ENCODE results near the gene HOXA5.

The HOXA5 gene

DNA sequence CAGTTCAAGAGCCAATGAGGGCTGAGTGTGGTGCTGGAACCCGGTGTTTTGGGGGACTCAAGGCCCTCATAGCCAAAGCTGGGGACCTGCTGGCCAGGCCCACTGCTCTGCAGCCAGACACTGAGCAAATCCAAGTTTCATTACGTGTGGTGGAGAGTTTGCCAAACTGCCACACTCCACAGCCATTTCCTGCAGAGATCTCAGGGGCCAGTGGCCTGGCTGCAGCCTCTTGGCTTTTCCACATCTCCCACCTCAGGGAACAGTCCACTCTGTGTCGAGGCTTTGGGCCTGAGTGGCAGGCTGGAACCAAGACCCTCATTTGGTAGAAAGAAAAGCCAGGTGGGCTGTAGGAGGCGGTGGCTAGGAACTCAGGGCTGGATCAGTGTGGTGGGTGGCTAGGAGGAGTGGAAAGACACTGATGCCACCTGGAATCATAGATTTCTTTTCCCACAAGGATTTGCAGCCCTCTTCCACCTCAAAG, 38.4 kb upstream of the HOXA5 start:
- TF ChIP-seq ZC3H10 (CRISPR knock-in tag; IDR thresholded peaks at IDR 0.05) (no peak), BACH2 (CRISPR knock-in tag; IDR thresholded peaks at IDR 0.05; ENCODE audit: borderline replicate concordance) (no peak), ARNTL (CRISPR knock-in tag; IDR thresholded peaks at IDR 0.05; ENCODE audit: borderline replicate concordance, low read depth) (no peak), ESRRG (CRISPR knock-in tag; IDR thresholded peaks at IDR 0.05) (no peak), GLIS3 (CRISPR knock-in tag; IDR thresholded peaks at IDR 0.05) (no peak), ZNF70 (CRISPR knock-in tag; IDR thresholded peaks at IDR 0.05) (no peak), ZFP3 (CRISPR knock-in tag; IDR thresholded peaks at IDR 0.05) (no peak), OSR1 (CRISPR knock-in tag; IDR thresholded peaks at IDR 0.05) (no peak)
- TF ChIP-seq, protein P1, sequence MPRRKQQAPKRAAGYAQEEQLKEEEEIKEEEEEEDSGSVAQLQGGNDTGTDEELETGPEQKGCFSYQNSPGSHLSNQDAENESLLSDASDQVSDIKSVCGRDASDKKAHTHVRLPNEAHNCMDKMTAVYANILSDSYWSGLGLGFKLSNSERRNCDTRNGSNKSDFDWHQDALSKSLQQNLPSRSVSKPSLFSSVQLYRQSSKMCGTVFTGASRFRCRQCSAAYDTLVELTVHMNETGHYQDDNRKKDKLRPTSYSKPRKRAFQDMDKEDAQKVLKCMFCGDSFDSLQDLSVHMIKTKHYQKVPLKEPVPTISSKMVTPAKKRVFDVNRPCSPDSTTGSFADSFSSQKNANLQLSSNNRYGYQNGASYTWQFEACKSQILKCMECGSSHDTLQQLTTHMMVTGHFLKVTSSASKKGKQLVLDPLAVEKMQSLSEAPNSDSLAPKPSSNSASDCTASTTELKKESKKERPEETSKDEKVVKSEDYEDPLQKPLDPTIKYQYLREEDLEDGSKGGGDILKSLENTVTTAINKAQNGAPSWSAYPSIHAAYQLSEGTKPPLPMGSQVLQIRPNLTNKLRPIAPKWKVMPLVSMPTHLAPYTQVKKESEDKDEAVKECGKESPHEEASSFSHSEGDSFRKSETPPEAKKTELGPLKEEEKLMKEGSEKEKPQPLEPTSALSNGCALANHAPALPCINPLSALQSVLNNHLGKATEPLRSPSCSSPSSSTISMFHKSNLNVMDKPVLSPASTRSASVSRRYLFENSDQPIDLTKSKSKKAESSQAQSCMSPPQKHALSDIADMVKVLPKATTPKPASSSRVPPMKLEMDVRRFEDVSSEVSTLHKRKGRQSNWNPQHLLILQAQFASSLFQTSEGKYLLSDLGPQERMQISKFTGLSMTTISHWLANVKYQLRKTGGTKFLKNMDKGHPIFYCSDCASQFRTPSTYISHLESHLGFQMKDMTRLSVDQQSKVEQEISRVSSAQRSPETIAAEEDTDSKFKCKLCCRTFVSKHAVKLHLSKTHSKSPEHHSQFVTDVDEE (CRISPR knock-in tag; IDR thresholded peaks at IDR 0.05), result no peak
- TF ChIP-seq, protein P2, sequence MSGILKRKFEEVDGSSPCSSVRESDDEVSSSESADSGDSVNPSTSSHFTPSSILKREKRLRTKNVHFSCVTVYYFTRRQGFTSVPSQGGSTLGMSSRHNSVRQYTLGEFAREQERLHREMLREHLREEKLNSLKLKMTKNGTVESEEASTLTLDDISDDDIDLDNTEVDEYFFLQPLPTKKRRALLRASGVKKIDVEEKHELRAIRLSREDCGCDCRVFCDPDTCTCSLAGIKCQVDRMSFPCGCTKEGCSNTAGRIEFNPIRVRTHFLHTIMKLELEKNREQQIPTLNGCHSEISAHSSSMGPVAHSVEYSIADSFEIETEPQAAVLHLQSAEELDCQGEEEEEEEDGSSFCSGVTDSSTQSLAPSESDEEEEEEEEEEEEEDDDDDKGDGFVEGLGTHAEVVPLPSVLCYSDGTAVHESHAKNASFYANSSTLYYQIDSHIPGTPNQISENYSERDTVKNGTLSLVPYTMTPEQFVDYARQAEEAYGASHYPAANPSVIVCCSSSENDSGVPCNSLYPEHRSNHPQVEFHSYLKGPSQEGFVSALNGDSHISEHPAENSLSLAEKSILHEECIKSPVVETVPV (CRISPR knock-in tag; IDR thresholded peaks at IDR 0.05), result no peak
- TF ChIP-seq, protein P3, sequence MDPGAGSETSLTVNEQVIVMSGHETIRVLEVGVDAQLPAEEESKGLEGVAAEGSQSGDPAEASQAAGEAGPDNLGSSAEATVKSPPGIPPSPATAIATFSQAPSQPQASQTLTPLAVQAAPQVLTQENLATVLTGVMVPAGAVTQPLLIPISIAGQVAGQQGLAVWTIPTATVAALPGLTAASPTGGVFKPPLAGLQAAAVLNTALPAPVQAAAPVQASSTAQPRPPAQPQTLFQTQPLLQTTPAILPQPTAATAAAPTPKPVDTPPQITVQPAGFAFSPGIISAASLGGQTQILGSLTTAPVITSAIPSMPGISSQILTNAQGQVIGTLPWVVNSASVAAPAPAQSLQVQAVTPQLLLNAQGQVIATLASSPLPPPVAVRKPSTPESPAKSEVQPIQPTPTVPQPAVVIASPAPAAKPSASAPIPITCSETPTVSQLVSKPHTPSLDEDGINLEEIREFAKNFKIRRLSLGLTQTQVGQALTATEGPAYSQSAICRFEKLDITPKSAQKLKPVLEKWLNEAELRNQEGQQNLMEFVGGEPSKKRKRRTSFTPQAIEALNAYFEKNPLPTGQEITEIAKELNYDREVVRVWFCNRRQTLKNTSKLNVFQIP (CRISPR knock-in tag; IDR thresholded peaks at IDR 0.05; ENCODE audit: borderline replicate concordance, low read depth), result no peak
- TF ChIP-seq, protein P4, sequence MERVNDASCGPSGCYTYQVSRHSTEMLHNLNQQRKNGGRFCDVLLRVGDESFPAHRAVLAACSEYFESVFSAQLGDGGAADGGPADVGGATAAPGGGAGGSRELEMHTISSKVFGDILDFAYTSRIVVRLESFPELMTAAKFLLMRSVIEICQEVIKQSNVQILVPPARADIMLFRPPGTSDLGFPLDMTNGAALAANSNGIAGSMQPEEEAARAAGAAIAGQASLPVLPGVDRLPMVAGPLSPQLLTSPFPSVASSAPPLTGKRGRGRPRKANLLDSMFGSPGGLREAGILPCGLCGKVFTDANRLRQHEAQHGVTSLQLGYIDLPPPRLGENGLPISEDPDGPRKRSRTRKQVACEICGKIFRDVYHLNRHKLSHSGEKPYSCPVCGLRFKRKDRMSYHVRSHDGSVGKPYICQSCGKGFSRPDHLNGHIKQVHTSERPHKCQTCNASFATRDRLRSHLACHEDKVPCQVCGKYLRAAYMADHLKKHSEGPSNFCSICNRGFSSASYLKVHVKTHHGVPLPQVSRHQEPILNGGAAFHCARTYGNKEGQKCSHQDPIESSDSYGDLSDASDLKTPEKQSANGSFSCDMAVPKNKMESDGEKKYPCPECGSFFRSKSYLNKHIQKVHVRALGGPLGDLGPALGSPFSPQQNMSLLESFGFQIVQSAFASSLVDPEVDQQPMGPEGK (CRISPR knock-in tag; IDR thresholded peaks at IDR 0.05; ENCODE audit: borderline replicate concordance), result no peak

DNA sequence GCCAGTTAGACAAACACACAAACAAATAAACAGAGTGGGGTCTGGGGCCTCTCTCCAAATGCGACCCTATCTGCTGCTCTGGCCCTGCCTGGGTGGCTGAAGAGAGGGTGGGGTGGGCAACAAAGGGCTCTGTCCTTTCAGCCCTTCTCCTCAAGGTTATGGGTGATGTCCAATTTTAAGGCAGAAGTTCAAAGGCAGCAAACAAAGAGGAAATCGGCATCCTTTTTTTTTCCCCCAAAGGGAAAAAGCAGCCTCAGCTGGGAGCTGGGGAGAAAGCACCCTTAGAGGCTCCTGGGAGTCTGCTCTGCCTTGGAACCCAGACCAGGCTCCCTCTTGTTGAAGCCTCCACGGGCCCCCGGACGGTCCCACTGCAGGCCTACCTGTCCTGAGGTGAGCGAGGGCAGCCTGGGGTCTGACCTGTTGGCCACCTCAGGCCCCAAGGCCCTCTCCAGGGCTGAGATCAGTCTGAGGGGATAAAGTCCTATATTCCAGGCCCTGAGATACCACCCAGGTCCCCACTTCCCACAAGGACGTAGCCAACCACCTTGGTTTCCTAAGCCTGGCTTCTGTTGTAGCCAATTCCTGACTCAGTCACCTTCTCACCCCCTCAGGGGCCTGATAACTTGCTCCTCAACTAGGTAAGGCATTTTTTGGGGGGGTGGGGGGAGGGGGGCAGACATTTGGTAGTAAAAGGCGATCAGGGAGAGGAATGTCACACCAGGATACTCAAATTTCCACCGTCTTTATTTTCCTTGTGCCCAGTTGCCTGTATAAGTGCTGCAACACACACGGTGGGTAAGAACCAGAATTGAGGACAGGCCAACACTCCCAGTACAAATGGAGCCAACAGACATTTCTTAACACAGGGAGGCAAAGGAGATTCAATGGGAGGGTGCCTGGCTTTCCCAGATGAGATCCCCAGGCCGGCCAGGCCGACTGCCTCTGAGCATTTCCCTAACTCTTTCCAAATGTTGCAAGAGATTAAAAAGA, 37.2 kb upstream of the HOXA5 start:
- TF ChIP-seq SNAI2 (CRISPR knock-in tag; IDR thresholded peaks at IDR 0.05) (no peak), ISL1 (CRISPR knock-in tag; IDR thresholded peaks at IDR 0.05) (no peak), BACH2 (CRISPR knock-in tag; IDR thresholded peaks at IDR 0.05; ENCODE audit: borderline replicate concordance) (no peak), GLIS3 (CRISPR knock-in tag; IDR thresholded peaks at IDR 0.05) (no peak), ZFP30 (CRISPR knock-in tag; IDR thresholded peaks at IDR 0.05) (no peak), ZFP3 (CRISPR knock-in tag; IDR thresholded peaks at IDR 0.05) (no peak), ZNF70 (CRISPR knock-in tag; IDR thresholded peaks at IDR 0.05) (no peak)
- TF ChIP-seq, protein P1 (CRISPR knock-in tag; IDR thresholded peaks at IDR 0.05), result no peak
- TF ChIP-seq, protein P3 (CRISPR knock-in tag; IDR thresholded peaks at IDR 0.05; ENCODE audit: borderline replicate concordance, low read depth), result no peak
- no peak for ATAC-seq

More for the DNA sequence above, 38.4 kb upstream of the HOXA5 start:
- no peak for ATAC-seq
